NCI-H524 treated with DMSO at 0.1 percent for 48 hours (cell line): ENCODE results near the gene BUB1B.
"Not testable (repeated sequence)": the region's sequence is repeated elsewhere in the genome, so short reads cannot be mapped to it uniquely, and the experiment has no call there.

Experiments used
- DNase-seq: peaks from one replicate; lab custom pipeline; 2025; lab: John Stamatoyannopoulos, UW

BUB1B gene

DNA sequence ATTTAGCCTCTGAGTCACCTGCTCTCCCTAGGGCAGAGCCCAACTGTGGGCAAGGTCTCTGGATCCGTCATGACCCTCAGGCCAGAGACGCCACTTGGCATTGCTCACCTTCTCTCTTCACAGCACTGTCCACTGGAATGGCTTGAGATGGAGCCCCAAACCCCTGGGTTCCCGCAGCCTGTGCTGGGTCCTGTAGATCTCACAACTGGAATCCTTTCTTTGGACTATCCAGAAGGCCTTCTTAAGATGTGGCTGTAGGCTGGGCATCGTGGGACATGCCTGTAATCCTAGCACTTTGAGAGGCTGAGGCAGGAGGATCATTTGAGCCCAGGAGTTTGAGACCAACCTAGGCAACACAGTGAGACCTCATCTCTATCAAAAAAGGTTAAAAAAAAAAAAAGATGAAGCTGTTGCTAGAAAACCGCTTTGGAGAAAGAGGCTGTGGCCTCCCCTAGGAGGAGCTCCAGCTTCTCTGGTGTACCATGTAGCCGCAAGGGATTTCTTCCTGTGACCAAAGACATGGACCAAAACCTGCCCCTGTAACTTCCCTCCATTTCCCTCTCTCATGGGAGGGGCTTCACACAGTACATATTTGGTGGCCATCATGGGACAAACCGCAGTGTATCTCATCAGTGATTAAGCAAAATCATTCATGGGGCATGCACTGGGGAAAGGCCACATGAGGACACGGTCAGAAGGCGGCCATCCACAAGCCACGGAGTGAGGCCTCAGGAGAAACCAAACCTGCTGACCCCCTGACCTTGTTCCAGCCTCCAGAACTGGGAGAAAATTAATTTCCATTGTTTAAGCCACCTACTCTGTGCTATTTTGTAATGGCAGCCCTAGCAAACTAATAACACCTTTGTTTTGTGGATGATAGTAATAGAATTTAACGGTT is 23.3 kb upstream of the BUB1B start:
- DNase-seq = no peak

DNA sequence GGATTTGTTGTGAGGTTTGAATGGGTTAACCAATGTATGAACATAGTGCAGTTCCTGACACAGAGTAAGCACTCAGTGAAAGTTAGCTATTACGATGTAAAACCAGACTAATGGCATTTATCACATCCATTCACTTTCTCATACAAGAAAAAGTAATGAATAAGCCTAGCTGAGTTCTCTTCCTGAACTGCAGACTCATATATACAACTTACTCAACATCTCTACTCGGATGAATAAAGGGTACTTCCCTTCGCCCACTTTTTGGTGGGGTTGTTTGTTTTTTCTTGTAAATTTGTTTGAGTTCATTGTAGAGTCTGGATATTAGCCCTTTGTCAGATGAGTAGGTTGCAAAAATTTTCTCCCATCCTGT is 22.7 kb upstream of the BUB1B start:
- not testable (repeated sequence) for DNase-seq

DNA sequence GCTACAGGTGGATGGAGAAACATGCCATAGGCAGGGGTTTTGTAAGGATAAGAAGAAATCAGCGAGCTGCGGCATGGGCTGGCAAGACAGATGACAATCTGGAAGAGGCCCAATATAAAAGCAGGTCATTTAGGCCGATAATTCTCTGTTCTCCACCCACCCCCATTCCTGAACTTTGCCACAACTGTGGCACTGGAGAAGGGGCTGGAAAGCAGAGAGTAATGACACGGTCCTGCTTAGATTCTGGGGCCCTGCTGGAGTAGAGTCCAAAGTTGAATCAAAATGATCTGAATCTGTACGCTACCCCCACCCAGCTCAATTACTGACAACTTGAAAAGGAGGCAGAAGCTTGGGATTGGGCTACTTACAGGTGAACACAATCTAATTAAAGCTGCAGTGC is 18.4 kb upstream of the BUB1B start:
- no peak for DNase-seq

DNA sequence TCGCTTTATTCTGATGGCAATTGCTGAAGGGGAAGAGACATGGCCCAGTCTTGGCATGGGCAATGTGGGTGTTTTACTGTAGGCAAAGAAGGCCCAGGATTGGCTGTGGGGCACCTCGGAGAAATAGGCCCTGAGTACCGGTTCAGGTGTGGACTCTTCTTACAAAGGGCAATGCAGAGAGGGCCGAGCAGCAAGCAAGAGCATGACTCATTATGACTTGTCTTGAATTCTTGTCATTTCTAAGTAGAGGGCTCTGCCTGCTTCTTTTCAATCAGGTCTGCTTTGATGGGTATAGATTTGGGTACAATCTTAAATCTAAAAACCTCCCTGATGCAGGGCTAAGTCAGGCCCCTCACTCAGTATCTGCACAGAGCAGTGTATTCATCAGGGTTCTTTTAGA is 14.8 kb upstream of the BUB1B start:
- no peak for DNase-seq

DNA sequence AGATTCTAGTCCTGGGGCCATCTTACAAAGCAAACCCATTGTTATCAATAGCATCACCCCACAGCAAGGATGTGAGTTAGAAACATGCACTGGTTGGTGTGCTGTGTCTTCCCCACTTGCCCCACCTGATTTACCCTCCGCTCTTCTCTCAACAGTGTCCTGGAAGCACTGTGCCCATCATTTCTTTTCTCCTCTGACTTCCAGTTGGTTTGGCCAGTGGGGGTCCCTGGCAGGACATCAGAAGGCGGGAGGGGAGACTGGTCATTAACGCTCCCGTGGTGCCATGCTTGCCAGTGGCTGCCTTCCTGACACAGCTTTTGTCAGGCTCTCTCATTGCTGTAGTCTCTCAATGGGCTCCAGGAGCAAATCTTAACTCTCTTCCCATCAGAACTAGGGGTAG is 11.5 kb upstream of the BUB1B start:
- DNase-seq = no peak

DNA sequence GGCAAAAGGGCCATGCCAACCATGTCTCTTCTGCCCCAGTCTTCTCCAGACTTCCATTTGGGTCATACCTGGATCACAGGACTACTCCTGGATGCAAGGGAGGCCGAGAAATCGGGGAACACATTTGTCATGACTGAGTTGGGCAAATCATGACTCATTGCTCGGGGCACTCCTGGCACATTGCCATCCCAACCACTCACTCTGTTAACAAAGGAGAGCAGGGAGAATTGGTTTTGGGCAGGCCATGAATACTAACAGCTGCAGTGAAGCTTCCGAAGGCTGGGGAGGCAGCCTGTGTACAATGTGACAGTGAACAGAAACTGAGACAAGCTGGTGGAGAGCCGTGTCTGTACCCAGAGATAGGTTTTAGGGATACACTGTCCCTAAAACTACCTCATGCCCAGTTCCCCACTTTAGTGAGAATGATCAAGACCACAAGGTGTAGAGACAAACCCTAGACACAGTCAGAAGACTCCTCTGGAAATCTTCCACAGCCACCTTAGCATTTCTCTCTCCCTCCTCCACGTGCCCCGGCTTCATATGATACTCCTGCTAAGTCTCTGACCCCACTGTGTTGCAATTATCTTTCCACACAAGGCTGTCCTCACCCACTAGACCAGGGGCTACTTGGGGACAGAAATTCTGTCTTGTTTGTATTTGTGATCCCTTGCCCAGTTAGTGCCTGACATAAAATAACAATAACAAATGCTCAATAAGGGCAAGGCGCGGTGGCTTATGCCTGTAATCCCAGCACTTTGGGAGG is 10.5 kb upstream of the BUB1B start:
- no peak for DNase-seq

DNA sequence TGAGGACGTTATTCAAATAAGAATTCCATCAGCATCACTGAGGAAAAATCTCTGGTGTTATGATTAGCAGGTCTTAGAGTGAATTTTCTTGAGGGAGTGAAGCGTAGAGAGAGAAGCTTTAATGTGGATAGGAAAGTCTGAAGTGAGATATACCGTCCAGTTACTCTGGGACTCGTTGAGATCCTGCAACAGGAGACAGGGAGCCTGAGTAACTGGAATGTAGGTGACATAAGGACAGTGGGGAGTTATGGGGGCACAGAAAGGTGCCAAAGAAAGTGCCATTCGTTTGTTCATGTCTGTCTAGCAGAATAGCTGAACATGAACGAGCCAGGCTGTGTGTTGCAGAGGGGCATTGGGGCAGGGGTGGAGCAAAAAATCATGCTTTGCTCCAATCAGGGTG is 9.4 kb upstream of the BUB1B start:
- no peak for DNase-seq

DNA sequence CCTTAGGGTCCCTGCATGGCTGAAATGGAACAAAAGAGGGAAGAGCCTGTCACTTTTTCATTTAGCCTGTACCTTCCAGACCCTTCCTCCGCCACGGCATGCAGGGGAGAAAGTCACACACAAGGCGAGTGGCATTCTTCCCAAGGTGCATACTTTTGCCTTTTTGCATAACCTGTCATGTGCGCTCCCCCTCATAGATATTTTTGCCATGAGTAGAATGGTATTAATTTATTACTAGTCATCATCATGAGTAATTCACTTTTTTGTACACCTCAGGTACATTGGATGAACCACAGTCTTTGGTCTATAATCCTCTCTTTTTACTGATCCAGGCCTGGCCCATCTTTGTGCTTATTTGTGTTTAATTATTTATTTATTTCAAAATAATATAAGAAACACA is 8.9 kb upstream of the BUB1B start:
- DNase-seq = no peak

DNA sequence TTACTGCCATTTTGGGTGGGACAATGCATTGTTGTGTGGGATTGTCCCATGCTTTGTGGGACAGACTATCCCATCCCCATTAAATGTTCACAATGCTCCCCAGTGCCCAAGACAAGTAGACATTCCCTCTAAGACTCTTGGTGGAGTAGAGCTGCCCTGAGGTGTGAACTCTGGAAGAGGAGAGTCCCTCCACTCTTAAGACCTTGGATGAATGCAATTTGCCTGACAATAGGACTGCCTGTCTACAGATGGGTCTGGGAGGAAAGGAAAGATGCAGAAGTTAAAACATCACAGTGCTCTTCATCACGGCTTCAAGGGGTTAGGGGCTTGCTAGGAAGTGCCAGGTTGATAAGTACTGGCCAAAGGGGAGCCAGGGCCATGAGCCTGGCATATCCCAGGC is 6.0 kb upstream of the BUB1B start:
- not testable (repeated sequence) for DNase-seq

DNA sequence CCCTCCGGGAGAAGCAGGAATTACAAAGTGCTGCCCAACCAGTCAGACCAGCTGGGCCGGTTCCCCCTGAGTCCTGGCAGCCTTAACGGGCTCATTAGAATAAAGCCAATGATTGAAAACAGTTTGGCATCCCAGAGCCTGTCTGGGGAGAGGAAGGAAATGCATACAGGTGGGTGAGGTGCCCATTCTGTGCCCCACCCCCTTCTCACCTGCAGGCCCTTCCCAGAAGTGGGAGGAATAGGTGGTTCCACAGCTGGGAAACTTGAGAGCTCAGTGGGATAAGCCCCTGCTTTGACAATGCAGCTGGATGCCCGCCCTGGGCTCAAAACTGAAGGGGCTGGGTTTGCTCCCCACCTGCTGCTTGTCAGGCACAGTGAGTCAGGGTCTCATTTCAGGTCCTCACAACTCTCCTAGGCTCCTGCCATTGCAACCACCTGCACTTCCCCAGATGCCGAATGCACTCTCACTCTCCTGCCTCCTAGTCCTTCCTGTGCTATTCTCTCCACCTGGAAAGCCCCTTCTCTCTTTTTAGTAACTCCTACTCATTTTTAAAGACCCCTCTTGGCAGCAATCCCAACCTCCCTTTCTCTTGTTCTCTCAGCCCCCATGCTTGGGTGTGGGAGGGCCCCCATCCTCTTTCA is 5.5 kb upstream of the BUB1B start:
- DNase-seq = no peak

DNA sequence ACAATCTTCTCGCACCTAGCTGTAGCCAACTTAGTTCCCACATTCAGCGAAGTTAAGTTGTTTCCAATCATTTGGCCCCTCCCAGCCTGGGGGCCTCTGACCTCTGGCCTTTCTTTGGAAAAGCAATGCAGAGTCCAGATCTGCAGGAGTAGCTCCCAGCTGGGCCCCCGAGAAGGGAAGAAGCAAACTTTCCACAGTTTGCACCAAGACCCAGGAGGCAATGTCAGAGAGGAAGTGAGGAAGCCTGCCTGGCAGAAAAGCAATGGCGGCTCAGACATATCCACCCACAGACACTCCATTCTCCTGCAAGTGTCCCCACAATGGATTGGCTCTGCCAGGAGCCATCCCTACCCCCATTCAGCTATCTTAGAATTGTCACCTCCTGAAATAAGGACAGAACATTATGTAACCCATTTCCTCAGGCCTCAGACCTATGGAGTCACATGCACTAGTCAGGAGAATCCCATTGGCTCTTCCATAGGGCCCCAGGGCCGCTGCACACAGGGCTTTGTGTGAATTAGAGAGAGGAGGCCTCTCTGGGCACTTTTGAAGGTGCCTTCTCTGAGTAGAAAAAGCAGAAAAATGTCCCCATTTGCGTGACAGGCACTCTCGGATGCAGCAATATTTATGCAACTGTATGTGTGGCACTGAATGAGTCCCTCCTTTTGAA is 3.0 kb upstream of the BUB1B start:
- DNase-seq = no peak

DNA sequence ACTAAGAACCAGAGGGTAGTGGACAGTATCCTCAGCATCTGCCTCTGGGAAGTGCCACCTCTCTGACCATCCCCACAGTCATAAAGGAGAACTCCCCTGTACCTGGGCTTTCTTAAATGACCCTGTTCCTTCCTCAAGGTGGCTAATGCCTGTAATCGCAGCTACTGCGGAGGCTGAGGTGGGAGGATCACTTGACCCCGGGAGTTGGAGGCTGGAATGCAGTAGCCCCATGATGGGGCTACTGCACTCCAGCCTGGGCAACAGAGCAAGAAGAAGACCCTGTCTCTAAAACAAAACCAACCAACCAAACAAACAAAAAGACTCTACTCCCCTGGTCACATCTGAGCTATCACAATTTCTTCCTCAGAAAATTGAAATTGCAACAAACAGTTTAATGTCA is 848 bp upstream of the BUB1B start:
- no peak for DNase-seq

DNA sequence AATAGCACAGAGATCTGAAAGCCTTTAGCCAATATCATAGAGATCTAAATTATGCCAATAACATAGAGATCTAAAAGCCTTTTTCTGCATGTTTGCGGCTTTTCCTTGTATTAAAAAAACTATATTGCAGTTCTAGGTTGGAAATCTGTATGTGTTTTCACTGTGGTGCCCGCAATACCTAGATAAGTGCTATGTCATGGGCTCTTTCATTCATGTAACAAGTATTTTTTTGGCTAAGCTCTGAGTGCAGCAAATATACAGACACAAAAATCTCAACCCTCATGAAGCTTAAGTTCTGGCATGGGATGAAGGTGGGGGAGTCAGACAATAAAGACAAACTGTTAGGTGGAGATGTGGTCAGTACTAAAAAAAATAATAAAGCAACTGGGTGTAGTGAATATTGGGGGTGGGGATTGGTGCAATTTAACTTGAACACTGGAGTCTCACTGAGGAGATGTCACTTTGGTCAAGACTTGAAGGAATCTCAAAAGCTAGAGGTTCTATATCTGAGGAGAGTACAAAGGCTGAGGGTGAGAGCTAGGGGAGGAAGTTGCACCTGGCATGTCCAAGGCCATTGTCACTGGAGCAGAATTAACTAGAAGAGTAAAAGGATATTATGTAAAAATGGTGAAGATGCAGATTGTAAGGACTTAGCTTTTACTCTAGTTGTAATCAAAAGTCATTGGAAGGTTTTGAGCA is 973 bp downstream of the BUB1B start:
- no peak for DNase-seq

DNA sequence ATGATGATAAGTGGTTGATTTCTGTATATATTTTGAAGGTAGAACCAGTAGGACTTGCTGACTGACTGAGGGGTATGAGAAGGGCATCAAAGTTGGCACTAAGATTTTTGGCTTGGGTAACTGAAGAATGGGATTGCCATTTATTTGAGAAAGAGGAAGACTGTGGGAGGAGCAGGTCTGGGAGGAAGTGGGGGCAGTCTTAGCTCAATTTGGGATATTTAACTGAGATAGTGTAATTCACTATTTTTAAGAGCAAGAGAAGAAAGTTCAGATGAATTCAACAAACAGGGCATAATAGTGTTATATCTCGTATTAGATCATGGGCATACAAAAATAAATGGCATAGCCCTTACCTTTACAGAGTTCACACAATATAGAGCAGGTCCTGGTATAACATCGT is 1.7 kb downstream of the BUB1B start:
- DNase-seq = no peak

DNA sequence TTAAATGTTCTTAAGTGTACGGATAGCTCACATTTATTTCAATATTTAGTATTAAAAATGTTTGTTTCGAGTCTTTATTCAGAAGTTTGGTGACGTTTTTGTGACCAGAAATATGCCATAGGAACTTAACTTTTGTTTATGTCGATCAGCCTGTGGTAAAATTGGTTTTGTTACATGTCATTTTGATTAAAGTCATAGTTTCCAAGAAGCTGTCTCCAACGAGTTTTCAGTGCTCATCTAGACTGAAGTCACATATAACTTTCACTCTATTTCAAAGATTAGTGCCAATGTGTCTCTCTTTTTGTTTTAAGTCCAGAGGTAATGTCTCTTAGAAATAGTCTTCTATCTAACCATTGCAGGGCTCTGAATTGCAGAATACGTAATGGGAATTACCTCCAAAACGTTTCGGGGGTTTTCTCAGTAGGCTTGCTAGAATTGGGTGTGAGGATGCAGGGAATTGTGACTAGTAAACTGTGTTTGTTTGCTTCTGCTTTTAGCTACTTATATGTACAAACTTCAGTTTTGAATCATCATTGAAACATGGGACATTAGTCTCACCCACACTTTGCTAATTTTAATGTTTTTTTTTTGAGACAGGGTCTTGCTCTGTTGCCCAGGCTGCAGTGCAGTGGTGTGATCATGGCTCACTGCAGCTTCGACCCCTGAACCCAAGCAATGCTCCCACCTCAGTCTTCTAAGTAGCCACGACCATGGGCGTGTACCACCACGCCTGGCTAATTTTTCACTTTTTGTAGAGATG is 3.0 kb downstream of the BUB1B start:
- no peak for DNase-seq

DNA sequence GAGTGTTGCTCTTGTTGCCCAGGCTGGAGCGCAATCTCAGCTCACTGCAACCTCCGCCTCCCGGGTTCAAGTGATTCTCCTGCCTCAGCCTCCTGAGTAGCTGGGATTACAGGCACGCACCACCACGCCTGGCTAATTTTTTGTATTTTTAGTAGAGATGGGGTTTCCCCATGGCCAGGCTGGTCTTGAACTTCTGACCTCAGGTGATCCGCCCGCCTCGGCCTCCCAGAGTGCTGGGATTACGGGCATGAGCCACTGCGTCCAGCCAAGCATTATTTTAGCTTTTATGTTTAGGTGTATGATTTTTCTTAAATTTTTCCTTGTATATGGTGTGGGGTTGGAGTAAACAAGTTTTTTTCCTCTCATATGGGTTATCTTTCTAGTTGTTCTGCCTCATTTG is 6.5 kb downstream of the BUB1B start:
- not testable (repeated sequence) for DNase-seq

DNA sequence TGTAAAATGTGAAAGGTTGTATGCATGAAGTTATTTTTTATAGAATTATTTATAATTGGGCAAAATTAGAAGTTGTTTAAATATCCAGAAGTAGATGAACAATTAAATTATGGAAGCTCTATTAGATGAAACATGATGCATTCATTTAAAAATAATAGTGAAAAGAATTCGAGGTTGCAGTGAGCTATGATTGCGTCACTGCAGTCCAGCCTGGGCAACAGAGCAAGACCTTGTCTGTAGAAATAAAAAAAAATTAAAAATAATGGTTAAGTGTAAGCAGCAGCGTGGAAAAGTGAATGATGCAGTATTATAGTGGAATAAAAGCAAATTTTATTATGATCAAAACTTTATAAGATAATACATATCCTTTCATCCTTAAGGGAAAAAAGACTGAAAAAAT is 14.3 kb downstream of the BUB1B start:
- DNase-seq = no peak

DNA sequence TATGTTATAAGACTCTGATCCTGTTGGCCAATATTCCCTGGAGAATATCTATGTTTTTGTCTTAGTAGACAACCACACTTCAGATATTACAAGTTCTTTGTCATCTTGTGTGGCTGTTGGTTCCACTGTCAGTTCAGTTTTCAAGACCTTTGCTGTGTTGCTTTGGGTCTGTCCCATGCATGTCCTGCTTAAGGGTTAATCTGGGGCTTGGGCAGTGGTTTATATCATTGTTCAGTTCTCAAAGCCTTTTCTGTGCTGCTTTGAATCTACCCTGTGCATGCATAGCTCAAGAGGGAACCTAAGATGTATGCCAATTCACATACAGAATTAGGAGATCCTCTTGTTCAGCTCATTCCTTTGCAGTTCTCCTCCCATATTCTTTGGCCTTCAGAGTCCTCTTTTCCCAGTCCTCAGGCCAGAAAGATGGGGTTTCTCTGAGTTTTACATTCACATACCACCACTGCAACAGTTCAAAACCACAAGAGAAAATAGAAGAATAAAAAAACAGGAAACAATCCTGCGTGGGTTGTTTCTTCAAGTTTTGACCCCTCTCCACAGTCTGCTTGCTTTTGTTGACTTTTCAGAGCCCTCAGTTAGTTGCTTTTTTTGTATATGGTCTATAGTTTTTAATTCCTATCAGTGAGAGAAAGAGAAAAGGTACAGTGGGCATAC is 21.6 kb downstream of the BUB1B start:
- DNase-seq = no peak

DNA sequence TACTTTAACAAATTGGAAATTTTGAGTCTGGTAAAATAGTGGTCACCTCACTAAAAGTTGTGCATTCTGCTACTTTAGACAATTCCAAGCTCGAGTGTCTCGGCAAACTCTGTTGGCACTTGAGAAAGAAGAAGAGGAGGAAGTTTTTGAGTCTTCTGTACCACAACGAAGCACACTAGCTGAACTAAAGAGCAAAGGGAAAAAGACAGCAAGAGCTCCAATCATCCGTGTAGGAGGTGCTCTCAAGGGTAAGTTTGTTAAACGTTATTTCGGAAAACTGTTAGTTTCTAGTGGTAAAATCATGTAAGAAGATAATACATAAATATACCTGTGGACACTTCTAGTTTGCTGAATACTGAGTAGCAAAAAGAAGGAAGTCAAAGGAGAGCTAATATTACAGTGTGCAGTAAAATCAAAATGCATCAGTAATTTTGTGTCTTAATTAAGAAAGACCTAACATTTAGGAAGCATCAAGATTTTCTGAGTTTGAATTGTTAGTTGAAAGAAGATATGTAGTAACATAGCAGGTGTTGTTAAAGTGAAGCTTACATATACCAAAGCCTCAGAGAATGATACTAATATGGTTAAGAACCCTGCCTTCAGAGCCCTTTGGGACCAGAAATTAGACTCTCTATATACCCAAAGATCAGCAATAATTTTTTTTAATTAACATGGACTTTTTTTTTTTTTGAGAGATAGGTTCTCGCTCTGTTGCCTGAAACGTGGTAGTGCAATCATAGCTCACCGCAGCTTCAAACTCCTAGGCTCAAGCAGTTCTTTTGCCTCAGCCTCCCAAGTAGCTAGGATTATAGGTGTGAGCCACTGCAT is 23.0 kb downstream of the BUB1B start:
- DNase-seq = no peak

DNA sequence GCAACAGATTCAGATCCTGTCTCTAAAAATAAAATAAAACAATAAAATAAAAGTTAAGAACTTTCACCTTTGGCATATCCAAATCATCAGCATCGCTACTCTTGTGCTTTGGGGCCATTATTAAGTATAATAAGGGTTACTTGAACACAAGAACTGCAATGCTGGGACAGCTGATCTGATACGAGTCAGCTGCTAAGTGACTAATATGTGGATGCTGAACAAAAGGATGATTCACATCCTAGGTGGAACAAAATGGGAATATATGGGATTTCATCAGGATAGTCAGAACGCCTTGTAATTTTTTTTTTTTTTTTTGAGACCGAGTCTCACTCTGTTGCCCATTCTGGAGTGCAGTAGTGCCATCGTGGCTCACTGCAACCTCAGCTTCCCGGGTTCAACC is 29.7 kb downstream of the BUB1B start:
- no peak for DNase-seq
